CD8-positive, alpha-beta memory T cell (primary cell): ENCODE data around the gene KLLN. TPM values are rescaled to one million over a fixed set of nuclear protein-coding genes. Genes with fewer than 3 reads are reported as not detected.
"Not testable (repeated sequence)": the region's sequence is repeated elsewhere in the genome, so short reads cannot be mapped to it uniquely, and the experiment has no call there.

Experiments used
- CTCF ChIA-PET: fragments of 350-600 bp; sonication (Branson Sonifier 250); formaldehyde crosslinking; loops from one replicate; lab custom pipeline; 2021; ENCODE audit warnings: antibody characterized with exemption; lab: Charles Lee
- POLR2A ChIA-PET: fragments of 350-600 bp; sonication (Branson Sonifier 250); formaldehyde crosslinking; loops from one replicate; lab custom pipeline; 2021; ENCODE audit warnings: antibody characterized with exemption; lab: Charles Lee
- DNase-seq, 5 donors: peaks; one replicate each; pipeline versions ENCODE4 v3.0.0 to v3.0.0-alpha.2; 2020 to 2022; ENCODE audit warnings: mixed read lengths in 1 of 5
- H3K27ac ChIP-seq: one replicate; pipeline ENCODE4 v1.7.0; 2013; ENCODE audit warnings: low read depth, mild to moderate bottlenecking, low read length, moderate library complexity
- H3K27me3 ChIP-seq: 2 replicates; pipeline ENCODE4 v1.7.0; 2013; ENCODE audit warnings: low read length, mild to moderate bottlenecking; ENCODE audit not compliant: insufficient read depth, poor library complexity, severe bottlenecking
- H3K36me3 ChIP-seq: 2 replicates; pipeline ENCODE4 v1.7.0; 2013; ENCODE audit warnings: mild to moderate bottlenecking, low read length, moderate library complexity; ENCODE audit not compliant: insufficient read depth
- H3K4me1 ChIP-seq: 2 replicates; pipeline ENCODE4 v1.7.0; 2013; ENCODE audit warnings: mild to moderate bottlenecking, low read length, moderate library complexity; ENCODE audit not compliant: insufficient read depth
- H3K4me3 ChIP-seq: 2 replicates; pipeline ENCODE4 v1.7.0; 2013; ENCODE audit warnings: mild to moderate bottlenecking, low read length
- H3K9me3 ChIP-seq: 2 replicates; pipeline ENCODE4 v1.7.0; 2013; ENCODE audit warnings: mild to moderate bottlenecking, low read length
- H3K27ac Mint-ChIP-seq, 8 donors: one replicate each; pipeline ENCODE4 v1.8.0; 2020 to 2021; ENCODE audit warnings: mixed read lengths in 8 of 8, mild to moderate bottlenecking in 6 of 8, inconsistent platforms in 3 of 8, moderate library complexity in 3 of 8
- H3K27me3 Mint-ChIP-seq, 2 donors: one replicate each; pipeline ENCODE4 v1.8.0; 2020 to 2021; ENCODE audit warnings: mixed read lengths in 2 of 2, mild to moderate bottlenecking in 1 of 2, moderate library complexity in 1 of 2
- H3K36me3 Mint-ChIP-seq, 3 donors: one replicate each; pipeline ENCODE4 v1.8.0; 2020 to 2021; ENCODE audit warnings: mixed read lengths in 3 of 3, inconsistent platforms in 1 of 3, mild to moderate bottlenecking in 1 of 3
- H3K4me1 Mint-ChIP-seq, 3 donors: one replicate each; pipeline ENCODE4 v1.8.0; 2020 to 2021; ENCODE audit warnings: mixed read lengths in 3 of 3, inconsistent platforms in 1 of 3, mild to moderate bottlenecking in 1 of 3
- H3K4me3 Mint-ChIP-seq, 7 donors: one replicate each; pipeline ENCODE4 v1.8.0; 2020 to 2021; ENCODE audit warnings: mixed read lengths in 7 of 7, mild to moderate bottlenecking in 6 of 7, moderate library complexity in 4 of 7, inconsistent platforms in 2 of 7
- H3K9me3 Mint-ChIP-seq, 5 donors: one replicate each; pipeline ENCODE4 v1.8.0; 2020 to 2022; ENCODE audit warnings: mixed read lengths in 5 of 5, mild to moderate bottlenecking in 3 of 5, moderate library complexity in 2 of 5, inconsistent platforms in 1 of 5
- polyA plus RNA-seq: library from polyadenylated mRNA; unstranded; fragments of 300-500 nt; fragmentation: Illumina TruSeq; gene quantifications from one replicate; pipeline ENCODE4 v1.2.3, GENCODE V29; 2021
- total RNA-seq, 2 experiments: library from RNA; stranded (reverse); gene quantifications; one replicate each; pipeline ENCODE4 v1.2.3, GENCODE V29; 2021

The KLLN gene
- total and polyA plus RNA-seq, 3 experiments from 2014 or later, result 0.39 to 1.1 (median 0.80) TPM

DNA sequence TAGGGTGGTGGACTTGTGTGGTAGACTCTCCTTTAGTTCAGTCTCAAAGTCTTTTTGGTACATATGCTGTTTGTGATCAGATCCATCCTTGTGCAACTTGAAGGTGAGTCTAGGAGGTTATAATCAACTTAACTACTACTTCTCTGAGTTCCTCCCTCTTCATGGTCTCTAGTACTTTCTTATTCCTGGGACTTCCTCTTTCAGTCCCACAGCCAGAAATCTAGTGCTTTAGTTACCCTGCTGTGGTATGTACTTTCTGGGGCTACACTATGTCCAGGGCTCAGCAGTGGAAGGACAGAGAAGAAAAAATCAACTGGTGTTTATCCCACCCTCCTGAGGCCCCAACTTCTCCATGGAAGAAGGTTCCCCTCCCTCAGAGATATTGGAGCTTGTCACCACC is 25.9 kb downstream of the KLLN start:
- H3K9me3 ChIP-seq, result no peaks in the 10 kb centered on the region
- H3K27me3 Mint-ChIP-seq, result no peaks in the 10 kb centered on the region
- H3K27me3 ChIP-seq, result no peaks in the 10 kb centered on the region
- CTCF ChIA-PET, result no interaction called here
- H3K36me3 ChIP-seq, result no peaks in the 10 kb centered on the region
- no peaks in the 10 kb centered on the region for H3K4me1 Mint-ChIP-seq
- H3K9me3 Mint-ChIP-seq, result no peaks in the 10 kb centered on the region
- POLR2A ChIA-PET, result no interaction called here
- H3K4me3 Mint-ChIP-seq, result no peak overlapping the region
- no peak overlapping the region for H3K4me3 ChIP-seq
- DNase-seq, result no peak
- no peak overlapping the region for H3K27ac ChIP-seq
- peaks cover 0 to 12% (median 1%) of the 10 kb centered on the region in 3 donors for H3K36me3 Mint-ChIP-seq
- no peaks in the 10 kb centered on the region for H3K4me1 ChIP-seq
- no peak overlapping the region for H3K27ac Mint-ChIP-seq

DNA sequence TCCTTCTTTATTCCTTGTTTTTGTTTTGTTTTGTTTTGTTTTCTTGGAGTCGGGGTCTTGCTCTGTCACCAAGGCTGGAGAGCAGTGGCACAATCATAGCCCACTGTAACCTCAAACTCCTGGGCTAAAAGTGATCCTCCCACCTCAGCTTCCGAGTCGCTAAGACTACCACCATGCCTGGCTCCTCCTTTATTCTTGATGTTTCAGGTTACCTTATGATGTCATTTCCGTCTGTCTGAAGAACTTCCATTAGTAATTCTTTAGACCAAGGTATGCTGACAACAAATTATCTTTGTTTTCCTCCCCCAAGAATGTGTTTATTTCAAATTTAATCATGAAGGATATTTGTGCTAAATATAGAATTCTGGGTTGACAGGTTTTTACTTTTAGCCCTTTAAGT is 27.2 kb downstream of the KLLN start:
- POLR2A ChIA-PET, result no interaction called here
- peaks cover 0 to 3% (median 3%) of the 10 kb centered on the region in 3 donors for H3K4me1 Mint-ChIP-seq
- DNase-seq, result no peak
- H3K27me3 Mint-ChIP-seq, result no peaks in the 10 kb centered on the region
- no peak overlapping the region for H3K4me3 Mint-ChIP-seq
- H3K27me3 ChIP-seq, result no peaks in the 10 kb centered on the region
- no peak overlapping the region for H3K27ac Mint-ChIP-seq
- peaks cover 0 to 12% (median 1%) of the 10 kb centered on the region in 3 donors for H3K36me3 Mint-ChIP-seq
- no peak overlapping the region for H3K4me3 ChIP-seq
- CTCF ChIA-PET, result no interaction called here
- no peaks in the 10 kb centered on the region for H3K4me1 ChIP-seq
- H3K36me3 ChIP-seq, result no peaks in the 10 kb centered on the region
- no peaks in the 10 kb centered on the region for H3K9me3 ChIP-seq
- H3K9me3 Mint-ChIP-seq, result no peaks in the 10 kb centered on the region
- no peak overlapping the region for H3K27ac ChIP-seq

DNA sequence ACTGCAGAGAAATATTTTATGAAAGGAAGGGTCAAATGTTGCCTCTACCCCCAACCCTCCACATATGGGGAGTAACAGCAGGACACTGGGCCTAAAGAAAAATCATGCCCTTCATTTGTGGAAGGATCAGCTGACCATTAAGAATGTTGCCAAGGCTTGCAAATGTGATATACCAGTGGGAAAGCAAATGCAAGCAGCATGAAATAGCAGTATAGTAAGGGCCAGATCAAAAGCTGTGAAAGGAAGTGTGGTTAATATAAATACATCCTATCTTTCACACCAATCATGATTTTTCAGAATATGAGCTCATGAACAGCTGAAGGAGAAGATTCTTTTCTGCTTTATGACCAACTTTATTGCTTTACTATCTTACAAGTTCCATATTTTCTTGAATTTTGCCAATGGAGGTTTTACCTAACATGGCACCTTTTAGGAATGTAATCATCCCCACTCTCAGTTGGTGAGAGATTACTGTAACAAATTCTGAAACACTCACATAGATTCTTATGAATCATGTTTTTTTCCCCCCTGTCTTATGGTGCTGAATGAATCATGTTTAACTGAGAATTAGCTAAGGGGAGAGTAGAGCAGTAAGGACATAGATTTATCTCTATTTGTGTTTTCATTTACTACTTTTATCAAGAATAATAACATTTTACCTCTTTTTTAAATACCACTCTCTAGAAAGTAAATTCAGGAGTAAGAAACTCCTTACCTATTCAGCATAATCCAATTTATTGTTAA is 33.2 kb downstream of the KLLN start:
- Mint-ChIP-seq H3K27me3 (no peaks in the 10 kb centered on the region), H3K36me3 (no peaks in the 10 kb centered on the region), H3K4me1 (peaks cover 36 to 52% (median 49%) of the 10 kb centered on the region in 3 donors), H3K4me3 (peak overlapping the region in 1 of 7 donors; percentile 18), H3K9me3 (no peaks in the 10 kb centered on the region), H3K27ac (peak overlapping the region in 2 of 8 donors; percentile 0 to 10)
- Histone ChIP-seq H3K27me3 (no peaks in the 10 kb centered on the region), H3K9me3 (no peaks in the 10 kb centered on the region), H3K4me3 (no peak overlapping the region), H3K4me1 (peaks cover 10% of the 10 kb centered on the region), H3K27ac (no peak overlapping the region), H3K36me3 (no peaks in the 10 kb centered on the region)
- no peak for DNase-seq
- CTCF ChIA-PET, result interaction anchor here (1.0 kb wide), 1 partner anchor 12 kb away, joined by 5 read pairs; the partner anchor contains the start of gene ATAD1
- POLR2A ChIA-PET, result interaction anchor here (1.2 to 1.4 kb wide), 2 partner anchors 11 to 12 kb away, joined by 3 to 5 read pairs; partner anchors contain the start of gene ATAD1

DNA sequence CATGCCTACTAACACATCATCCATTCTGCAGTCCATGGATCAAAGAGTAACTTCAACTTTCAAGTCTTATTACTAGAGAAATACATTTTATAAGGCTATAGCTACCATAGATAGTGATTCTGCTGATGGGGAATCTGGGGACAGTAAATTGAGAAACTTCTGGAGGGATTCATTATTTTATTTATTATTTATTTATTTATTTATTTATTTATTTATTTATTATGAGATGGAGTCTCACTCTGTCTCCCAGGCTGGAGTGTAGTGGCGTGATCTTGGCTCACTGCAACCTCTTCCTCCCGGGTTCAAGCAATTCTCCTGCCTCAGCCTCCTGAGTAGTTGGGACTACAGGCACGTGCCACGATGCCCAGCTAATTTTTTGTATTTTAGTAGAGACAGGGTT is 34.3 kb downstream of the KLLN start:
- not testable (repeated sequence) for H3K9me3 Mint-ChIP-seq, H3K4me3 ChIP-seq, H3K36me3 Mint-ChIP-seq, H3K36me3 ChIP-seq, H3K9me3 ChIP-seq, H3K27ac ChIP-seq, H3K27me3 Mint-ChIP-seq, H3K27me3 ChIP-seq, DNase-seq, H3K4me3 Mint-ChIP-seq
- H3K27ac Mint-ChIP-seq, result peak overlapping the region in 1 of 8 donors; percentile 45
- peaks cover 10% of the 10 kb centered on the region for H3K4me1 ChIP-seq
- ChIA-PET POLR2A (interaction anchor here (1.2 to 1.4 kb wide), 2 partner anchors 9 to 11 kb away, joined by 3 to 5 read pairs; partner anchors contain the start of gene ATAD1), CTCF (interaction anchor here (0.7 kb wide), 1 partner anchor 10 kb away, joined by 3 read pairs; no protein-coding TSS in a partner anchor)
- peaks cover 36 to 52% (median 49%) of the 10 kb centered on the region in 3 donors for H3K4me1 Mint-ChIP-seq

DNA sequence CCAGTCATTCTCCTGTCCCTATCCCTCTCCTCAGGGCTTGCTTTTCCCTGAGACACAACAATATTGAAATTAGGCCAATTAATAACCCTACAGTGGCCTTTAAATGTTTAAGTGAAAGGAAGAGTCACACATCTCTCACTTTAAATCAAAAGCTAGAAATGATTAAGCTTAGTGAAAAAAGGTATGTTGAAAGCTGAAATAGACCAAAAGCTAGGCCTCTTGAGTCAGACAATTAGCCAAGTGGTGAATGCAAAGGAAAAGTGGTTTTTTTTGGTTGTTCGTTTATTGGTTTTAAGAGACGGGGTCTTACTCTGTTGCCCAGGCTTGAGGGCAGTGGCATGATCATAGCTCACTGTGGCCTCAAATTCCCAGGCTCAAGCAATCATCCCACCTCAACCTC is 35.7 kb downstream of the KLLN start:
- POLR2A ChIA-PET, result interaction anchor here (0.7 kb wide), 1 partner anchor 9 kb away, joined by 3 read pairs; no protein-coding TSS in a partner anchor
- Histone ChIP-seq H3K27me3 (no peaks in the 10 kb centered on the region), H3K4me1 (peaks cover 10% of the 10 kb centered on the region), H3K4me3 (no peak overlapping the region), H3K27ac (no peak overlapping the region), H3K9me3 (no peaks in the 10 kb centered on the region), H3K36me3 (no peaks in the 10 kb centered on the region)
- no peak overlapping the region for H3K4me3 Mint-ChIP-seq
- no peaks in the 10 kb centered on the region for H3K27me3 Mint-ChIP-seq
- no peaks in the 10 kb centered on the region for H3K9me3 Mint-ChIP-seq
- H3K27ac Mint-ChIP-seq, result peak overlapping the region in 6 of 8 donors; percentile 33 to 71 (median 50)
- H3K4me1 Mint-ChIP-seq, result peaks cover 36 to 52% (median 49%) of the 10 kb centered on the region in 3 donors
- DNase-seq, result no peak
- H3K36me3 Mint-ChIP-seq, result no peaks in the 10 kb centered on the region
- CTCF ChIA-PET, result interaction anchor here (1.8 kb wide), 1 partner anchor 23 kb away, joined by 5 read pairs; no protein-coding TSS in a partner anchor

DNA sequence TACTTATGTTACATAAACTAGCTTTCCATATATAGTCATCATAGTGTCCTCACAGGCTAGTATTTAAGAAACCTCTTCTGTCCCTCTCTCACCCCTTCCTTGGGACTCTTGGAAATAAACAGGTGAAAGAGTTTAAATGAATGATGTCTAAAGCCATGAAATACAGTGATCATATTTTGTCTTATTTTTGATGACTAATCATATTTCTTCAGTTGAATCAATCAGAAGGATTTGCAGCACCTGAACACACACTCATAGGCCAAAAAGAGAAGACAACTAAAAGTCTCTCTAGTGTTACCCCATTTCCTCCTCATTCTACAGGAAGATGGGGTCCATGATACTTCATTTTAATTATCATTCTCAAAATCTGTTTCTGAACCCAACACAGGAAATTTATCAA is 36.7 kb downstream of the KLLN start:
- Histone ChIP-seq H3K27ac (no peak overlapping the region), H3K27me3 (no peaks in the 10 kb centered on the region), H3K4me3 (no peak overlapping the region), H3K9me3 (no peaks in the 10 kb centered on the region), H3K4me1 (peaks cover 10% of the 10 kb centered on the region), H3K36me3 (no peaks in the 10 kb centered on the region)
- Mint-ChIP-seq H3K9me3 (no peaks in the 10 kb centered on the region), H3K27me3 (peaks cover 0 to under 1% of the 10 kb centered on the region in 2 donors), H3K4me1 (peaks cover 36 to 52% (median 49%) of the 10 kb centered on the region in 3 donors), H3K36me3 (no peaks in the 10 kb centered on the region), H3K27ac (peak overlapping the region in 7 of 8 donors; percentile 43 to 77 (median 65)), H3K4me3 (peak overlapping the region in 3 of 7 donors; percentile 9 to 37 (median 10))
- ChIA-PET CTCF (no interaction called here), POLR2A (interaction anchor here (0.7 kb wide), 1 partner anchor 8 kb away, joined by 3 read pairs; no protein-coding TSS in a partner anchor)
- no peak for DNase-seq

DNA sequence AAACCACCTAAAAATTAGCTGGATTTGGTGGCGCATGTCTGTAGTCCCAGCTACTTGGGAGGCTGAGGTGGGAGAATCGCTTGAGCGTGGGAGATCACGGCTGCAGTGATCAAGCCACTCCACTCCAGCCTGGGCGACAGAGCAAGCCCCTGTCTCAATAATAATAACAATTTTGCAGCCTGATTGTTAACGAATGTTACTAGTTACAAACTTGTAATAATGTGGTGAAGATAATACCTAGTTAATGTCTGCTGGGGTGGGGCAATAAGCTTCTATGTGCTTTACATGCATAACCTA is 44.1 kb downstream of the KLLN start:
- no peaks in the 10 kb centered on the region for H3K36me3 ChIP-seq
- no peak overlapping the region for H3K4me3 ChIP-seq
- CTCF ChIA-PET, result interaction anchor here (0.6 to 3.3 kb wide), 5 partner anchors 10 to 741 kb away, joined by 3 to 24 read pairs (median 3); partner anchors contain the start of genes KLLN and PTEN
- POLR2A ChIA-PET, result interaction anchor here (0.6 to 2.5 kb wide), 4 partner anchors 8 to 147 kb away, joined by 3 to 35 read pairs (median 3); partner anchors contain the start of genes KLLN and PTEN
- no peak for DNase-seq
- H3K9me3 ChIP-seq, result no peaks in the 10 kb centered on the region
- Mint-ChIP-seq H3K27ac (peak overlapping the region in 7 of 8 donors; percentile 36 to 100 (median 96)), H3K9me3 (no peaks in the 10 kb centered on the region), H3K36me3 (peaks cover 0 to 19% (median 2%) of the 10 kb centered on the region in 3 donors), H3K27me3 (peaks cover 2 to 3% of the 10 kb centered on the region in 2 donors), H3K4me3 (peak overlapping the region in 6 of 7 donors; percentile 52 to 94 (median 66)), H3K4me1 (peaks cover 39 to 46% (median 46%) of the 10 kb centered on the region in 3 donors)
- H3K27ac ChIP-seq, result no peak overlapping the region
- H3K27me3 ChIP-seq, result no peaks in the 10 kb centered on the region
- peaks cover 38% of the 10 kb centered on the region for H3K4me1 ChIP-seq
